Measurements from ENCODE around the gene PARP3. TPM values are rescaled to one million over a fixed set of nuclear protein-coding genes. Genes with fewer than 3 reads are reported as not detected.

The PARP3 gene
- total RNA-seq, 1 experiment from 2014 or later = 17.5 TPM

- TF ChIP-seq, protein P1, sequence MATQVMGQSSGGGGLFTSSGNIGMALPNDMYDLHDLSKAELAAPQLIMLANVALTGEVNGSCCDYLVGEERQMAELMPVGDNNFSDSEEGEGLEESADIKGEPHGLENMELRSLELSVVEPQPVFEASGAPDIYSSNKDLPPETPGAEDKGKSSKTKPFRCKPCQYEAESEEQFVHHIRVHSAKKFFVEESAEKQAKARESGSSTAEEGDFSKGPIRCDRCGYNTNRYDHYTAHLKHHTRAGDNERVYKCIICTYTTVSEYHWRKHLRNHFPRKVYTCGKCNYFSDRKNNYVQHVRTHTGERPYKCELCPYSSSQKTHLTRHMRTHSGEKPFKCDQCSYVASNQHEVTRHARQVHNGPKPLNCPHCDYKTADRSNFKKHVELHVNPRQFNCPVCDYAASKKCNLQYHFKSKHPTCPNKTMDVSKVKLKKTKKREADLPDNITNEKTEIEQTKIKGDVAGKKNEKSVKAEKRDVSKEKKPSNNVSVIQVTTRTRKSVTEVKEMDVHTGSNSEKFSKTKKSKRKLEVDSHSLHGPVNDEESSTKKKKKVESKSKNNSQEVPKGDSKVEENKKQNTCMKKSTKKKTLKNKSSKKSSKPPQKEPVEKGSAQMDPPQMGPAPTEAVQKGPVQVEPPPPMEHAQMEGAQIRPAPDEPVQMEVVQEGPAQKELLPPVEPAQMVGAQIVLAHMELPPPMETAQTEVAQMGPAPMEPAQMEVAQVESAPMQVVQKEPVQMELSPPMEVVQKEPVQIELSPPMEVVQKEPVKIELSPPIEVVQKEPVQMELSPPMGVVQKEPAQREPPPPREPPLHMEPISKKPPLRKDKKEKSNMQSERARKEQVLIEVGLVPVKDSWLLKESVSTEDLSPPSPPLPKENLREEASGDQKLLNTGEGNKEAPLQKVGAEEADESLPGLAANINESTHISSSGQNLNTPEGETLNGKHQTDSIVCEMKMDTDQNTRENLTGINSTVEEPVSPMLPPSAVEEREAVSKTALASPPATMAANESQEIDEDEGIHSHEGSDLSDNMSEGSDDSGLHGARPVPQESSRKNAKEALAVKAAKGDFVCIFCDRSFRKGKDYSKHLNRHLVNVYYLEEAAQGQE (IDR thresholded peaks at IDR 0.05; ENCODE audit: low read depth) = no peak
- TF ChIP-seq CBX3 (IDR thresholded peaks at IDR 0.05; ENCODE audit: low read depth) = no peak
Observed at GRCh38 chr3:51995346-51996163, 53.4 kb downstream of the PARP3 start, which contains the start of gene RPL29 (continued).

GRCh38 chr3:51997172-51997571 lies 55.0 kb downstream of the PARP3 start:
- H3K36me3 ChIP-seq (ENCODE audit: control insufficient read depth in 1 of 2, insufficient read depth in 2 of 2, low read length in 2 of 2) = peaks cover 15 to 29% of the 10 kb centered on the region in 2 experiments
- no peak overlapping the region for H3K9ac ChIP-seq (ENCODE audit: low read length)
- no peaks in the 10 kb centered on the region for H3K9me3 ChIP-seq (ENCODE audit: control insufficient read depth in 1 of 2, insufficient read depth in 1 of 2, low read depth in 1 of 2, low read length in 2 of 2)
- ChIA-PET POLR2A (interaction anchor here (1.1 to 1.3 kb wide), 2 partner anchors 14 to 157 kb away, joined by 3 to 8 read pairs; partner anchors contain the start of genes ACY1 and POC1A), CTCF (no interaction called here), RAD21 (ENCODE audit: low non-redundant PET in 1 of 2, low total read pairs in 2 of 2, uncharacterized antibody in 2 of 2, unreplicated experiment in 2 of 2) (no interaction called here)
- DNase-seq (ENCODE audit: low read depth, low spot score) (no peak), ATAC-seq (no peak)
- no peaks in the 10 kb centered on the region; the same call in 1 of the 2 replicates for H4K20me1 ChIP-seq (ENCODE audit: insufficient read depth)
- H2AFZ ChIP-seq (ENCODE audit: low read depth, low read length, poor library complexity, severe bottlenecking) = no peak overlapping the region
- no peaks in the 10 kb centered on the region for H3K27me3 ChIP-seq (ENCODE audit: insufficient read depth, low read length)
- H3K4me2 ChIP-seq (ENCODE audit: low read length) = no peak overlapping the region
- peaks cover 13 to 47% of the 10 kb centered on the region in 2 experiments for H3K4me1 ChIP-seq (ENCODE audit: control insufficient read depth in 1 of 2, insufficient read depth in 2 of 2, low read length in 2 of 2)
- H3K79me2 ChIP-seq (ENCODE audit: insufficient read depth, low read length) = peaks cover 30% of the 10 kb centered on the region
- intact Hi-C loops (cut with micrococcal nuclease) = no loop called here
- H3K9me2 ChIP-seq (ENCODE audit: insufficient read depth) = no peaks in the 10 kb centered on the region
- no peak overlapping the region for H3K27ac ChIP-seq (ENCODE audit: low read depth, low read length)
- no TSS peak for BruUV-seq (replicated peaks)
- H3K4me3 ChIP-seq (replicated peaks in 1 of 2; ENCODE audit: low read depth in 1 of 2, low read length in 2 of 2) = no peak overlapping the region
- TF ChIP-seq SIN3A (IDR thresholded peaks at IDR 0.05; ENCODE audit: low read depth) (no peak), TCF7L2 (IDR thresholded peaks at IDR 0.05; ENCODE audit: borderline replicate concordance, extremely low read depth, insufficient read depth, insufficient read length) (no peak), EZH2phosphoT487 (IDR thresholded peaks at IDR 0.05; ENCODE audit: borderline replicate concordance) (no peak), ELF1 (IDR thresholded peaks at IDR 0.05; ENCODE audit: borderline replicate concordance, low read depth) (no peak), RAD21 (IDR thresholded peaks at IDR 0.05; ENCODE audit: low read depth) (no peak), SRF (IDR thresholded peaks at IDR 0.05; ENCODE audit: low read depth) (no peak), POLR2A (IDR thresholded peaks at IDR 0.05; ENCODE audit: borderline replicate concordance, extremely low read depth, insufficient read depth, insufficient read length) (no peak), EGR1 (IDR thresholded peaks at IDR 0.05; ENCODE audit: low read depth) (no peak), ZFX (IDR thresholded peaks at IDR 0.05) (no peak)
- TF ChIP-seq, protein P2, sequence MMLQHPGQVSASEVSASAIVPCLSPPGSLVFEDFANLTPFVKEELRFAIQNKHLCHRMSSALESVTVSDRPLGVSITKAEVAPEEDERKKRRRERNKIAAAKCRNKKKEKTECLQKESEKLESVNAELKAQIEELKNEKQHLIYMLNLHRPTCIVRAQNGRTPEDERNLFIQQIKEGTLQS (IDR thresholded peaks at IDR 0.05) = no peak
- TF ChIP-seq, protein P3, sequence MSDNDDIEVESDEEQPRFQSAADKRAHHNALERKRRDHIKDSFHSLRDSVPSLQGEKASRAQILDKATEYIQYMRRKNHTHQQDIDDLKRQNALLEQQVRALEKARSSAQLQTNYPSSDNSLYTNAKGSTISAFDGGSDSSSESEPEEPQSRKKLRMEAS (IDR thresholded peaks at IDR 0.05) = no peak
- TF ChIP-seq, protein P1 (IDR thresholded peaks at IDR 0.05; ENCODE audit: low read depth) = no peak
- TF ChIP-seq, protein P4, sequence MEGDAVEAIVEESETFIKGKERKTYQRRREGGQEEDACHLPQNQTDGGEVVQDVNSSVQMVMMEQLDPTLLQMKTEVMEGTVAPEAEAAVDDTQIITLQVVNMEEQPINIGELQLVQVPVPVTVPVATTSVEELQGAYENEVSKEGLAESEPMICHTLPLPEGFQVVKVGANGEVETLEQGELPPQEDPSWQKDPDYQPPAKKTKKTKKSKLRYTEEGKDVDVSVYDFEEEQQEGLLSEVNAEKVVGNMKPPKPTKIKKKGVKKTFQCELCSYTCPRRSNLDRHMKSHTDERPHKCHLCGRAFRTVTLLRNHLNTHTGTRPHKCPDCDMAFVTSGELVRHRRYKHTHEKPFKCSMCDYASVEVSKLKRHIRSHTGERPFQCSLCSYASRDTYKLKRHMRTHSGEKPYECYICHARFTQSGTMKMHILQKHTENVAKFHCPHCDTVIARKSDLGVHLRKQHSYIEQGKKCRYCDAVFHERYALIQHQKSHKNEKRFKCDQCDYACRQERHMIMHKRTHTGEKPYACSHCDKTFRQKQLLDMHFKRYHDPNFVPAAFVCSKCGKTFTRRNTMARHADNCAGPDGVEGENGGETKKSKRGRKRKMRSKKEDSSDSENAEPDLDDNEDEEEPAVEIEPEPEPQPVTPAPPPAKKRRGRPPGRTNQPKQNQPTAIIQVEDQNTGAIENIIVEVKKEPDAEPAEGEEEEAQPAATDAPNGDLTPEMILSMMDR (IDR thresholded peaks at IDR 0.05 in 2 of 3, conservative IDR thresholded peaks at IDR 0.05 in 1 of 3; ENCODE audit: borderline replicate concordance in 1 of 3, insufficient read depth in 1 of 3, low read depth in 2 of 3, low read length in 2 of 3) = no peak
